Stimulated activated CD4-positive, alpha-beta T cell treated with anti-CD3 and anti-CD28 coated beads, Interleukin-15, amount 100 ng/mL, for 1 hour (primary cell): ENCODE results near the gene TM9SF1.
"Not testable (repeated sequence)": the region's sequence is repeated elsewhere in the genome, so short reads cannot be mapped to it uniquely, and the experiment has no call there.

ENCODE experiments used
- DNase-seq, 2 donors: peaks; one replicate each; pipeline ENCODE4 v3.0.0-alpha.2; 2020; ENCODE audit warnings: low read depth in 1 of 2, low spot score in 1 of 2

TM9SF1 gene

GRCh38 chr14:24224618-24225071, 29.4 kb upstream of the TM9SF1 start:
- no peak for DNase-seq

- not testable (repeated sequence) for DNase-seq
Measured at GRCh38 chr14:24222987-24223386, 27.7 kb upstream of the TM9SF1 start.

GRCh38 chr14:24219521-24219920, 24.3 kb upstream of the TM9SF1 start:
- DNase-seq, result no peak

- DNase-seq, result no peak
Measured at GRCh38 chr14:24219080-24219479, 23.8 kb upstream of the TM9SF1 start.

GRCh38 chr14:24216876-24217275, 21.6 kb upstream of the TM9SF1 start:
- not testable (repeated sequence) for DNase-seq

- DNase-seq, result no peak
Measured at GRCh38 chr14:24216345-24216699, 21.1 kb upstream of the TM9SF1 start.

- peak; percentile 75 to 76 for DNase-seq
Measured at GRCh38 chr14:24215495-24216344, 20.5 kb upstream of the TM9SF1 start, which contains the start of gene MDP1. Gene MDP1, minus strand, starts transcription at chr14:24216066. Its CDS starts 111 bp downstream, at chr14:24215955.

GRCh38 chr14:24213866-24214662, 18.8 kb upstream of the TM9SF1 start:
- no peak for DNase-seq

GRCh38 chr14:24212924-24213865, 18.0 kb upstream of the TM9SF1 start, which contains the start of gene CHMP4A:
Gene CHMP4A, minus strand, starts transcription at chr14:24213488. Its CDS starts 49 bp downstream, at chr14:24213439.
- DNase-seq, result peak; percentile 86 to 90

- no peak for DNase-seq
Measured at GRCh38 chr14:24211311-24211710, 16.1 kb upstream of the TM9SF1 start.

- DNase-seq, result no peak
Measured at GRCh38 chr14:24207625-24208024, 12.4 kb upstream of the TM9SF1 start.

GRCh38 chr14:24207104-24207551, 11.9 kb upstream of the TM9SF1 start:
- DNase-seq, result no peak

GRCh38 chr14:24206260-24207103, 11.2 kb upstream of the TM9SF1 start:
- no peak for DNase-seq

GRCh38 chr14:24204163-24205146, 9.2 kb upstream of the TM9SF1 start:
- no peak for DNase-seq

- not testable (repeated sequence) for DNase-seq
Measured at GRCh38 chr14:24203249-24203886, 8.1 kb upstream of the TM9SF1 start.

- DNase-seq, result not testable (repeated sequence)
Measured at GRCh38 chr14:24202538-24202937, 7.3 kb upstream of the TM9SF1 start.

- no peak for DNase-seq
Measured at GRCh38 chr14:24198814-24199524, 3.7 kb upstream of the TM9SF1 start.
